GM12878 (cell line): ENCODE results near the gene IGF1R. TPM values are rescaled to one million over a fixed set of nuclear protein-coding genes. Genes with fewer than 3 reads are reported as not detected.

ENCODE experiments used
- ATAC-seq: fragments of 200-7000 bp; cut with Tn5 transposase; 3 replicates; pipeline ENCODE4 v1.9.1; 2020; ENCODE audit warnings: mild to moderate bottlenecking, moderate library complexity
- BruUV-seq: library from RNA; stranded (reverse); fragments of 400-500 nt; replicated peaks from 2 replicates; lab custom pipeline; 2021; lab: Mats Ljungman, UMichigan
- CTCF ChIA-PET: fragments of 300-600 bp; sonication (Branson Sonifier 250); formaldehyde crosslinking; extraction: SDS; loops from one replicate; lab custom pipeline; 2021; ENCODE audit warnings: inconsistent platforms; lab: Yijun Ruan, JAX
- POLR2A ChIA-PET: fragments of 350-600 bp; formaldehyde crosslinking; extraction: SDS; loops from one replicate; lab custom pipeline; 2021; ENCODE audit warnings: inconsistent platforms; lab: Charles Lee
- RAD21 ChIA-PET: fragments of 300-600 bp; sonication (Branson Sonifier 250); formaldehyde crosslinking; loops from one replicate; lab custom pipeline; 2023; ENCODE audit warnings: antibody characterized with exemption; ENCODE audit not compliant: unreplicated experiment; lab: Charles Lee
- SMC1A ChIA-PET: fragments of 300-600 bp; sonication (Branson Sonifier 250); formaldehyde crosslinking; loops from one replicate; lab custom pipeline; 2023; ENCODE audit not compliant: unreplicated experiment, uncharacterized antibody; lab: Charles Lee
- DNase-seq: peaks from one replicate; pipeline ENCODE4 v3.0.0-alpha.2; 2011; ENCODE audit warnings: low read depth, low spot score
- FAIRE-seq: peaks from 3 replicates; lab custom pipeline; 2011; peaks lifted over from hg19 to GRCh38; lab: Jason Lieb, UNC
- H2AFZ ChIP-seq: 2 replicates; pipeline ENCODE4 v1.6.0; 2011; ENCODE audit warnings: low read depth, low read length, control low read depth; ENCODE audit not compliant: control insufficient read depth
- H3K27ac ChIP-seq: 2 replicates; pipeline ENCODE4 v1.5.1; 2011; ENCODE audit warnings: control low read depth; ENCODE audit not compliant: control insufficient read depth, insufficient read depth
- H3K27me3 ChIP-seq, 2 experiments: replicated peaks in 1 of 2; 2 replicates each; pipeline versions ENCODE4 v1.6.0 to v1.6.1; 2011; ENCODE audit warnings: low read length in 1 of 2; ENCODE audit not compliant: control insufficient read depth in 2 of 2, insufficient read depth in 2 of 2
- H3K36me3 ChIP-seq, 2 experiments: 2 replicates each; pipeline ENCODE4 v1.5.1; 2011; ENCODE audit warnings: low read length in 1 of 2; ENCODE audit not compliant: control insufficient read depth in 2 of 2, insufficient read depth in 2 of 2
- H3K4me1 ChIP-seq: 2 replicates; pipeline ENCODE4 v1.6.1; 2011; ENCODE audit warnings: mild to moderate bottlenecking, low read length, moderate library complexity, mixed read lengths; ENCODE audit not compliant: control insufficient read depth, insufficient read depth
- H3K4me2 ChIP-seq: 2 replicates; pipeline ENCODE4 v1.6.0; 2011; ENCODE audit warnings: control low read depth; ENCODE audit not compliant: control insufficient read depth, insufficient read depth
- H3K4me3 ChIP-seq: fragments of 200-600 bp; sonication (generic); 2 replicates; pipeline ENCODE4 v1.5.1; 2016
- H3K79me2 ChIP-seq: 2 replicates; pipeline ENCODE4 v1.6.0; 2011; ENCODE audit warnings: low read length; ENCODE audit not compliant: control insufficient read depth, insufficient read depth
- H3K9ac ChIP-seq: 2 replicates; pipeline ENCODE4 v1.8.0; 2011; ENCODE audit warnings: low read length, control low read depth, mixed read lengths; ENCODE audit not compliant: control insufficient read depth, insufficient read depth
- H3K9me3 ChIP-seq: replicated peaks from 3 replicates; pipeline ENCODE4 v1.5.1; 2011; ENCODE audit warnings: mild to moderate bottlenecking, low read length; ENCODE audit not compliant: control insufficient read depth, insufficient read depth
- H4K20me1 ChIP-seq: 2 replicates; pipeline ENCODE4 v1.6.0; 2011; ENCODE audit not compliant: control insufficient read depth, insufficient read depth
- ATF7 ChIP-seq: fragments of 450-650 bp; IDR thresholded peaks from 2 replicates; pipeline ENCODE4 v1.6.1; 2016; ENCODE audit warnings: low read depth, mild to moderate bottlenecking
- BCLAF1 ChIP-seq: fragments of 450-650 bp; IDR thresholded peaks from 2 replicates; pipeline ENCODE4 v1.6.1; 2017; ENCODE audit warnings: antibody characterized with exemption, mild to moderate bottlenecking, moderate library complexity
- CREB1 ChIP-seq: IDR thresholded peaks from 2 replicates; pipeline ENCODE4 v1.6.1; 2012; ENCODE audit warnings: low read depth, mild to moderate bottlenecking, inconsistent platforms
- ESRRA ChIP-seq: IDR thresholded peaks from 2 replicates; pipeline ENCODE4 v1.6.1; 2012; ENCODE audit warnings: mild to moderate bottlenecking, low read length, improper control_type of control experiment
- GATAD2B ChIP-seq: fragments of 450-650 bp; conservative IDR thresholded peaks from 2 replicates; pipeline ENCODE4 v1.6.1; 2017; ENCODE audit warnings: low read depth, mild to moderate bottlenecking, moderate library complexity
- HDGF ChIP-seq: fragments of 450-650 bp; IDR thresholded peaks from 2 replicates; pipeline ENCODE4 v1.6.1; 2016; ENCODE audit warnings: antibody characterized with exemption
- HSF1 ChIP-seq: fragments of 150-350 bp; IDR thresholded peaks from 2 replicates; pipeline ENCODE4 v1.6.1; 2014; ENCODE audit warnings: mild to moderate bottlenecking, low read depth, low read length
- IKZF2 ChIP-seq, 2 experiments: fragments of 450-650 bp; IDR thresholded peaks; 2 replicates each; pipeline ENCODE4 v1.6.1; 2017; ENCODE audit warnings: mild to moderate bottlenecking in 2 of 2, moderate library complexity in 2 of 2
- MTA3 ChIP-seq: IDR thresholded peaks from 2 replicates; pipeline ENCODE4 v1.6.1; 2012; ENCODE audit warnings: low read length, inconsistent platforms, borderline replicate concordance
- NFYB ChIP-seq: IDR thresholded peaks from 2 replicates; pipeline ENCODE4 v1.6.1; 2011; ENCODE audit warnings: low read depth, mild to moderate bottlenecking, low read length, improper control_type of control experiment, moderate library complexity; ENCODE audit not compliant: insufficient read depth
- PKNOX1 ChIP-seq: fragments of 450-650 bp; IDR thresholded peaks from 2 replicates; pipeline ENCODE4 v1.6.1; 2016; ENCODE audit warnings: mild to moderate bottlenecking
- POLR2AphosphoS5 ChIP-seq: IDR thresholded peaks from 2 replicates; pipeline ENCODE4 v1.6.1; 2011; ENCODE audit warnings: mild to moderate bottlenecking, low read length, inconsistent platforms
- RAD51 ChIP-seq: fragments of 450-650 bp; IDR thresholded peaks from 2 replicates; pipeline ENCODE4 v1.6.1; 2016; ENCODE audit warnings: moderate library complexity, mild to moderate bottlenecking, inconsistent platforms
- RELA ChIP-seq: fragments of 450-650 bp; IDR thresholded peaks from 2 replicates; pipeline ENCODE4 v1.8.0; 2014; ENCODE audit warnings: borderline replicate concordance; ENCODE audit not compliant: partially characterized antibody
- RFX5 ChIP-seq: IDR thresholded peaks from 2 replicates; pipeline ENCODE4 v1.6.1; 2011; ENCODE audit warnings: low read depth, low read length, improper control_type of control experiment
- SPI1 ChIP-seq: IDR thresholded peaks from 2 replicates; pipeline ENCODE4 v1.6.1; 2011; ENCODE audit warnings: low read depth, mild to moderate bottlenecking, low read length, moderate library complexity, borderline replicate concordance; ENCODE audit not compliant: insufficient read depth
- STAT3 ChIP-seq: IDR thresholded peaks from 2 replicates; pipeline ENCODE4 v1.6.1; 2011; ENCODE audit warnings: low read depth, low read length, improper control_type of control experiment
- ZNF217 ChIP-seq: fragments of 450-650 bp; IDR thresholded peaks from 2 replicates; pipeline ENCODE4 v1.6.1; 2017; ENCODE audit warnings: antibody characterized with exemption, mild to moderate bottlenecking
- WGBS: methylation state at CpG from one replicate; pipeline ENCODE4 v1.1.6; 2016; ENCODE audit warnings: low lambda C conversion rate; ENCODE audit not compliant: insufficient replicate concordance, insufficient coverage; ENCODE audit errors: missing lambda C conversion rate; 5-methylcytosine and 5-hydroxymethylcytosine counted together
- in situ Hi-C: fragments of 300-500 bp; cut with MboI; formaldehyde crosslinking; loops from 9 replicates; pipeline ENCODE4 v1.14.3; 2018; ENCODE audit warnings: mixed read lengths
- intact Hi-C: fragments of 100-400 bp; cut with micrococcal nuclease; formaldehyde crosslinking; loops from one replicate; pipeline ENCODE4 v1.14.2; 2022; ENCODE audit not compliant: unreplicated experiment
- polyA plus RNA-seq, 11 experiments: library from polyadenylated mRNA; depleted of rRNA in 4 of 11; unstranded in 6 of 11; stranded (reverse) in 5 of 11; fragments of >200 nt; fragmentation: Nextera tagmentation in 4 of 11; fragmentation: Illumina TruSeq in 1 of 11; extraction: Ambion mirVana in 4 of 11; extraction: Trizol in 1 of 11; gene quantifications; 1 replicate in 1 of 11; 2 replicates in 10 of 11; pipeline versions ENCODE4 v1.2.1 to v1.2.3, GENCODE V29; 2011 to 2016; ENCODE audit warnings: inconsistent platforms in 2 of 11, missing spikeins in 2 of 11, low read depth in 1 of 11
- total RNA-seq, 4 experiments: library from RNA; depleted of rRNA in 3 of 4; stranded (reverse); fragments of >200 nt in 3 of 4; fragmentation: Illumina TruSeq in 1 of 4; extraction: Trizol in 1 of 4; gene quantifications; 2 replicates each; pipeline versions ENCODE4 v1.2.1 to v1.2.3, GENCODE V29; 2013 to 2021

IGF1R gene
- total and polyA plus RNA-seq, 10 of the 15 experiments (the other 5 are each of a cell fraction or from before 2014, with no cell fraction given): 0.03 to 2.7 (median 0.66) TPM

GRCh38 chr15:98759277-98759676 lies 110.9 kb downstream of the IGF1R start:
- Histone ChIP-seq H3K79me2 (no peaks in the 10 kb centered on the region), H4K20me1 (no peaks in the 10 kb centered on the region), H2AFZ (no peak overlapping the region), H3K27me3 (no peaks in the 10 kb centered on the region), H3K9ac (no peak overlapping the region), H3K27ac (no peak overlapping the region), H3K4me2 (no peak overlapping the region), H3K4me1 (no peaks in the 10 kb centered on the region), H3K36me3 (no peaks in the 10 kb centered on the region), H3K4me3 (no peak overlapping the region), H3K9me3 (no peaks in the 10 kb centered on the region; the same call in 2 of the 3 replicates)
- FAIRE-seq (no peak), ATAC-seq (no peak), DNase-seq (no peak)
- RAD21 ChIA-PET: no interaction called here
- no TSS peak for BruUV-seq
- SMC1A ChIA-PET: no interaction called here
- WGBS: 6% methylated on average over 3 of the region's 3 CpGs
- CTCF ChIA-PET: no interaction called here
- intact Hi-C loops (no loop called here), in situ Hi-C loops (no loop called here)
- POLR2A ChIA-PET: no interaction called here
- TF ChIP-seq MTA3: no peak
- no peak for TF ChIP-seq GATAD2B
- no peak for TF ChIP-seq IKZF2 (IDR thresholded peaks at IDR 0.05)
- no peak for TF ChIP-seq CREB1
- TF ChIP-seq RFX5: no peak
- no peak for TF ChIP-seq STAT3
- no peak for TF ChIP-seq ESRRA
- no peak for TF ChIP-seq NFYB
- TF ChIP-seq HSF1: no peak
- TF ChIP-seq RAD51: no peak
- no peak for TF ChIP-seq ZNF217
- TF ChIP-seq BCLAF1: no peak
- no peak for TF ChIP-seq RELA
- TF ChIP-seq POLR2AphosphoS5: no peak
- no peak for TF ChIP-seq ATF7
- no peak for TF ChIP-seq SPI1
- TF ChIP-seq PKNOX1: no peak
- no peak for TF ChIP-seq HDGF
